Cardiac muscle cell (in vitro differentiated cells and primary cell): Measurements from ENCODE around the gene AIMP1. TPM values are rescaled to one million over a fixed set of nuclear protein-coding genes. Genes with fewer than 3 reads are reported as not detected.
"Not testable (repeated sequence)": the region's sequence is repeated elsewhere in the genome, so short reads cannot be mapped to it uniquely, and the experiment has no call there.

ENCODE experiments used
- DNase-seq, 2 donors: peaks; one replicate each; pipeline versions ENCODE4 v3.0.0 to v3.0.0-alpha.2; 2010 to 2017; ENCODE audit warnings: low read depth in 1 of 2, low spot score in 1 of 2
- H3K27ac ChIP-seq: fragments of 200-600 bp; sonication (generic); 2 replicates; pipeline ENCODE4 v1.5.1; 2016
- H3K27me3 ChIP-seq: fragments of 200-600 bp; sonication (generic); 2 replicates; pipeline ENCODE4 v1.6.0; 2016; ENCODE audit warnings: control low read depth
- H3K36me3 ChIP-seq: fragments of 200-600 bp; sonication (generic); 2 replicates; pipeline ENCODE4 v1.5.1; 2016; ENCODE audit warnings: control low read depth
- H3K4me1 ChIP-seq: fragments of 200-600 bp; sonication (generic); 2 replicates; pipeline ENCODE4 v1.8.1; 2017; ENCODE audit warnings: low read depth, mild to moderate bottlenecking, mixed run types
- H3K4me3 ChIP-seq: fragments of 200-600 bp; sonication (generic); 2 replicates; pipeline ENCODE4 v1.5.1; 2016; ENCODE audit warnings: mild to moderate bottlenecking
- H3K9me3 ChIP-seq: fragments of 200-600 bp; sonication (generic); 2 replicates; pipeline ENCODE4 v1.5.1; 2017; ENCODE audit warnings: low read depth, mild to moderate bottlenecking, control low read depth
- polyA plus RNA-seq: library from polyadenylated mRNA; unstranded; fragments of >200 nt; fragmentation: Nextera tagmentation; extraction: Ambion mirVana; gene quantifications from 2 replicates; pipeline ENCODE4 v1.2.1, GENCODE V29; 2016
- total RNA-seq: library from RNA; depleted of rRNA; stranded (reverse); fragments of >200 nt; gene quantifications from 2 replicates; pipeline ENCODE4 v1.2.3, GENCODE V29; 2016
- TF ChIP-seq, protein P1 (sequence below): IDR thresholded peaks from 2 replicates; pipeline ENCODE4 v1.5.1; 2012; ENCODE audit warnings: low read depth, mild to moderate bottlenecking, low read length

Gene AIMP1
- total and polyA plus RNA-seq, 2 experiments from 2014 or later = 19.7 to 49.1 TPM

DNA sequence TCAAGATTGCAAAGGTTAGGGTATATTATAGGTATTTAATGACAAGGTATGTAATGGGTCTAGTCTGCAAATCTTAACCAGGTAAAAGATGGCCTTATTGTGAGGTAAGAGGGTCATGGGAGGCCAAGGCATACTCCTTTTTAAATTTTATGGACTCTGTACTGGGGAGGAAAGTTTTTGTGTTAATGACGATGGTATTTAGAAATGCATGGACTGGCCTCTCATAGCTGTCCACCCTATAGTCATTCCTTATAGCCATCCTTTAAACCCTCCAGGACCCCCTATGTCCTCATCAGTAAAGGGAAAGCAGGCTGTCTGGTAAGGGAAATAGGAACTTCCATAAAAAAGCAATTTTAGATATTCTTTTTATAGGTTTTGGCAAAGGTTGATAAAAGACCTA, 1.5 kb downstream of the AIMP1 start:
- Histone ChIP-seq H3K27ac (peak overlapping the region; percentile 100), H3K27me3 (no peaks in the 10 kb centered on the region), H3K4me3 (no peak overlapping the region), H3K36me3 (peaks cover under 1% of the 10 kb centered on the region), H3K4me1 (peaks cover 19% of the 10 kb centered on the region), H3K9me3 (no peaks in the 10 kb centered on the region)
- TF ChIP-seq, protein P1, sequence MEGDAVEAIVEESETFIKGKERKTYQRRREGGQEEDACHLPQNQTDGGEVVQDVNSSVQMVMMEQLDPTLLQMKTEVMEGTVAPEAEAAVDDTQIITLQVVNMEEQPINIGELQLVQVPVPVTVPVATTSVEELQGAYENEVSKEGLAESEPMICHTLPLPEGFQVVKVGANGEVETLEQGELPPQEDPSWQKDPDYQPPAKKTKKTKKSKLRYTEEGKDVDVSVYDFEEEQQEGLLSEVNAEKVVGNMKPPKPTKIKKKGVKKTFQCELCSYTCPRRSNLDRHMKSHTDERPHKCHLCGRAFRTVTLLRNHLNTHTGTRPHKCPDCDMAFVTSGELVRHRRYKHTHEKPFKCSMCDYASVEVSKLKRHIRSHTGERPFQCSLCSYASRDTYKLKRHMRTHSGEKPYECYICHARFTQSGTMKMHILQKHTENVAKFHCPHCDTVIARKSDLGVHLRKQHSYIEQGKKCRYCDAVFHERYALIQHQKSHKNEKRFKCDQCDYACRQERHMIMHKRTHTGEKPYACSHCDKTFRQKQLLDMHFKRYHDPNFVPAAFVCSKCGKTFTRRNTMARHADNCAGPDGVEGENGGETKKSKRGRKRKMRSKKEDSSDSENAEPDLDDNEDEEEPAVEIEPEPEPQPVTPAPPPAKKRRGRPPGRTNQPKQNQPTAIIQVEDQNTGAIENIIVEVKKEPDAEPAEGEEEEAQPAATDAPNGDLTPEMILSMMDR = no peak
- DNase-seq = no peak

DNA sequence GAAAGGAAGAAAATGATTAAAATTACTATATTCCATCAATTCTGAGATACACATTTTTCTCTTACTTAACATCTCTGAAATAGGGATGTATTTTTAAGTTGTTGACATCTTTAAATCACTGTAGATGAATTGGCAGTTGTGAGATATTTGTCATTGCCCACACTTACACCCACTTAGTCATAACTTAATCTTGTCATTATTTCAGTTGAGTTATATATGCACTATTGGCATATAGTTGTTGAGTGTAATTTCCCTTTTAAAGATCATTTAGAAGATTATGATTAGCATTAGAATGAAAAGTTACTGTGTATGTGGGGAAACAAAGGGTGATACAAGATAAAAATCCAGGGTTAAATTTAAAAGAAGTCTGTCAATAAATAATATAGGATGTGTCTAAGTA, 2.2 kb downstream of the AIMP1 start:
- no peaks in the 10 kb centered on the region for H3K36me3 ChIP-seq
- H3K4me1 ChIP-seq = peaks cover 19% of the 10 kb centered on the region
- DNase-seq = no peak
- no peaks in the 10 kb centered on the region for H3K9me3 ChIP-seq
- no peak overlapping the region for H3K4me3 ChIP-seq
- peak overlapping the region; percentile 100 for H3K27ac ChIP-seq
- TF ChIP-seq, protein P1 = no peak
- H3K27me3 ChIP-seq = no peaks in the 10 kb centered on the region

DNA sequence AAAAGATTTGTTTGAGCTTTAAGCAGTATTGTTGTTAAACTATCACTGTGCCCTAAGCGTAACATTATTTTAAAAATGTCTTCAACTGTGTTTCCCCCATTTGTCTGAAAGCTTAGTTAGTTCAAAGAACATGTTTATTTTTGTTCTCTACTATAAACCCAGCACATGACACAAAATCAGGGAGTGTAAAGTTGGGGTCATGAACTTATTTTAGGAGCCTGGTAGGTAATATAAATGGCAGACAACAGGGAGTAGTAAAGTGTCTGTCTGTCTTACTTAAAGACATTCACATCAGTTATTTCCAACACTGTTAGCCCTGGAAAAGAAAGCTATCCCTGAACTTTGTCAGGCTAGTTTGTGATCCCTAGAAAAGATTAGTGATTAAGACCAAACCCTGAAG, 3.9 kb downstream of the AIMP1 start:
- TF ChIP-seq, protein P1 = no peak
- Histone ChIP-seq H3K4me3 (no peak overlapping the region), H3K4me1 (peaks cover 14% of the 10 kb centered on the region), H3K27me3 (no peaks in the 10 kb centered on the region), H3K9me3 (no peaks in the 10 kb centered on the region), H3K36me3 (no peaks in the 10 kb centered on the region), H3K27ac (no peak overlapping the region)
- DNase-seq = no peak

DNA sequence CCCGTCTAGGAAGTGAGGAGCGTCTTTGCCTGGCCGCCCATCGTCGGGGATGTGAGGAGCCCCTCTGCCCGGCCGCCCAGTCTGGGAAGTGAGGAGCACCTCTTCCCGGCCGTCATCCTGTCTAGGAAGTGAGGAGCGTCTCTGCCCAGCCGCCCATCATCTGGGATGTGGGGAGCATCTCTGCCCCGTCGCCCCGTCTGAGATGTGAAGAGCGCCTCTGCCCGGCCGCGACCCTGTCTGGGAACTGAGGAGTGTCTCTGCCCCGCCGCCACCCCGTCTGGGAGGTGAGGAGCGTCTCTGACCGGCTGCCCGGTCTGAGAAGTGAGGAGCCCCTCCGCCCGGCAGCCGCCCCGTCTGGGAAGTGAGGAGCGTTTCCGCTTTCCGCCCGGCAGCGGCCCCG, 4.8 kb downstream of the AIMP1 start:
- not testable (repeated sequence) for H3K36me3 ChIP-seq, DNase-seq, H3K9me3 ChIP-seq, H3K4me3 ChIP-seq, H3K27me3 ChIP-seq, H3K27ac ChIP-seq
- H3K4me1 ChIP-seq = peaks cover 14% of the 10 kb centered on the region

DNA sequence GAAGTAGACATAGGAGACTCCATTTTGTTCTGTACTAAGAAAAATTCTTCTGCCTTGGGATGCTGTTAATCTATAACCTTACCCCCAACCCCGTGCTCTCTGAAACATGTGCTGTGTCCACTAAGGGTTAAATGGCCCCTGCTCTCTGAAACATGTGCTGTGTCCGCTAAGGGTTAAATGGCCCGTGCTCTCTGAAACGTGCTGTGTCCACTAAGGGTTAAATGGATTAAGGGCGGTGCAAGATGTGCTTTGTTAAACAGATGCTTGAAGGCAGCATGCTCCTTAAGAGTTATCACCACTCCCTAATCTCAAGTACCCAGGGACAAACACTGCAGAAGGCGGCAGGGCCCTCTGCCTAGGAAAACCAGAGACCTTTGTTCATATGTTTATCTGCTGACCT, 5.5 kb downstream of the AIMP1 start:
- peaks cover 14% of the 10 kb centered on the region for H3K4me1 ChIP-seq
- DNase-seq, H3K4me3 ChIP-seq, H3K9me3 ChIP-seq, H3K36me3 ChIP-seq, H3K27ac ChIP-seq, H3K27me3 ChIP-seq: not testable (repeated sequence)

DNA sequence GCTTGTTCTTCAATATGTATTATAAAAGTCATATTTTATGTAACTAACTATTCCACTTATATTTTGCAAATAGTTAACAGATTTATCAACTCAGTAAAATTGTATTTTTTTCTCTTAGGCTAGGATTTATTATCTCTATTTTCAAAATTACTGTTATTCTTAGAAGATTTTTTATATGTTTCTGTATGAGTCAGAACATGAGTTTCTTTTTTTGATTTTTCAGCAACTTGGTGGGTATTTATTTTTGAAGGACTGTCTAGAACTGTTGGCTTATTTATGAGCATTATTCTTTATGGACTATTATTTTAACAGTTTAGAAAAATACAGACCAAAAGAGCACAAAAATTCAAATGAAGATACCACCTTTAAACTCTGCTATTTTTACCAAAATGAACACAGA, 6.8 kb downstream of the AIMP1 start:
- Histone ChIP-seq H3K27ac (no peak overlapping the region), H3K4me3 (no peak overlapping the region), H3K9me3 (no peaks in the 10 kb centered on the region), H3K27me3 (no peaks in the 10 kb centered on the region), H3K4me1 (peaks cover 4% of the 10 kb centered on the region), H3K36me3 (peaks cover 17% of the 10 kb centered on the region)
- no peak for DNase-seq
- TF ChIP-seq, protein P1 = no peak

DNA sequence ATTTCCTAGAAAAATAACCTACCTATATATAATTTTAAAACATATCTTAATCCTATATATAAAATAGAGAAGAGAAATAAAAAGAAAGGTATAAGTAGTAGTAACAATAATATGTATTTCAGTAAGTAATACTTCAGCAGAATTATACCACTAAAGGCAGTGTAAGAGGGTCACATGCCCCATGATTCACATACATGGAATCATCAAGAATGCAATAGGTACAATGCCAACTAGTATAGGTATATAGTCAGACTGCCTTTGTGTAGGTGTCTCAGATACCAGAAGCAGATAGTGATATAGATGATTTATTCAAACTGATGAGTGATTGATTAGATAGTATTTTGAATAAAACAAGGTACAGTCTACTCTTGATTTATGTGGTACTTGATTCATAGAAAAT, 9.4 kb downstream of the AIMP1 start:
- Histone ChIP-seq H3K36me3 (peaks cover 29% of the 10 kb centered on the region), H3K9me3 (no peaks in the 10 kb centered on the region), H3K27me3 (no peaks in the 10 kb centered on the region), H3K4me3 (no peak overlapping the region), H3K27ac (no peak overlapping the region), H3K4me1 (peaks cover 3% of the 10 kb centered on the region)
- no peak for DNase-seq
- TF ChIP-seq, protein P1 = no peak
